Lower leg skin (tissue), 3 donors: ENCODE data around the gene PHF13.

Experiments
- CTCF ChIP-seq, 3 donors: fragments of 450-650 bp; IDR thresholded peaks; one replicate each; pipeline ENCODE4 v1.5.1; 2016; ENCODE audit warnings: antibody characterized with exemption in 3 of 3, mild to moderate bottlenecking in 3 of 3, moderate library complexity in 2 of 3
- POLR2A ChIP-seq, 2 donors: fragments of 450-650 bp; IDR thresholded peaks; one replicate each; pipeline ENCODE4 v1.6.1; 2016 to 2017; ENCODE audit warnings: antibody characterized with exemption in 2 of 2, mild to moderate bottlenecking in 1 of 2, moderate library complexity in 1 of 2

- TF ChIP-seq CTCF (IDR thresholded peaks at IDR 0.05) (no peak), POLR2A (IDR thresholded peaks at IDR 0.05) (no peak)
Measured at GRCh38 chr1:6634371-6635052, 21.0 kb downstream of the PHF13 start.
